ENCODE results near the gene GPRIN3.

DNA sequence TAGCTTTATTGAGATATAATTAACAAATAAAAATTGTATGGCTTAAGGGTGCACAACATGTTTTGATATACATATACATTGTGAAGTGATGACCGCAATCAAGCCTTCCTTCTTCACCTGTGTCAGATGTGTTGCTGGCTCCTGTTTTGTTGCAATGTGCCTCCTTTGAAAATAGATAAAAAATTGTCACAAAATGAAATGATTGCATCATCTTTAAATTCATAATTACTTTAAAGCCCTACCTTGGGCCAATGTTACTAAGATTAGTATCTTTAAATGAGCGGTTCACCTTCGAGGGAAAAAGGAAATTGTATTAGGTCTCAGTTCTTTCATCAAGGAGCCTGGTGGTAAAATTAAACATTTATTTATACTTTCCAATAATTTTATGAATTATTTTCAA, 77.3 kb downstream of the GPRIN3 start:
- TF ChIP-seq, protein P1, sequence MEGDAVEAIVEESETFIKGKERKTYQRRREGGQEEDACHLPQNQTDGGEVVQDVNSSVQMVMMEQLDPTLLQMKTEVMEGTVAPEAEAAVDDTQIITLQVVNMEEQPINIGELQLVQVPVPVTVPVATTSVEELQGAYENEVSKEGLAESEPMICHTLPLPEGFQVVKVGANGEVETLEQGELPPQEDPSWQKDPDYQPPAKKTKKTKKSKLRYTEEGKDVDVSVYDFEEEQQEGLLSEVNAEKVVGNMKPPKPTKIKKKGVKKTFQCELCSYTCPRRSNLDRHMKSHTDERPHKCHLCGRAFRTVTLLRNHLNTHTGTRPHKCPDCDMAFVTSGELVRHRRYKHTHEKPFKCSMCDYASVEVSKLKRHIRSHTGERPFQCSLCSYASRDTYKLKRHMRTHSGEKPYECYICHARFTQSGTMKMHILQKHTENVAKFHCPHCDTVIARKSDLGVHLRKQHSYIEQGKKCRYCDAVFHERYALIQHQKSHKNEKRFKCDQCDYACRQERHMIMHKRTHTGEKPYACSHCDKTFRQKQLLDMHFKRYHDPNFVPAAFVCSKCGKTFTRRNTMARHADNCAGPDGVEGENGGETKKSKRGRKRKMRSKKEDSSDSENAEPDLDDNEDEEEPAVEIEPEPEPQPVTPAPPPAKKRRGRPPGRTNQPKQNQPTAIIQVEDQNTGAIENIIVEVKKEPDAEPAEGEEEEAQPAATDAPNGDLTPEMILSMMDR (conservative IDR thresholded peaks at IDR 0.05) = no peak
- TF ChIP-seq ZFX (IDR thresholded peaks at IDR 0.05) = no peak
